Measurements from ENCODE around the gene AGGF1. TPM values are rescaled to one million over a fixed set of nuclear protein-coding genes. Genes with fewer than 3 reads are reported as not detected.
"Not testable (repeated sequence)": the region's sequence is repeated elsewhere in the genome, so short reads cannot be mapped to it uniquely, and the experiment has no call there.

The AGGF1 gene
- total and polyA plus RNA-seq, 12 donors: 6.7 to 33.7 (median 24.7) TPM

GRCh38 chr5:76983468-76983867 is 46.7 kb upstream of the AGGF1 start:
- intact Hi-C loops (cut with DNase I): no loop called here
- Histone ChIP-seq H3K4me3 (no peak overlapping the region), H3K27me3 (no peaks in the 10 kb centered on the region), H3K4me1 (replicated peaks in 1 of 2) (peaks cover 0 to 7% of the 10 kb centered on the region in 2 donors), H3K27ac (no peak overlapping the region), H3K9me3 (replicated peaks in 1 of 3) (no peaks in the 10 kb centered on the region), H3K36me3 (replicated peaks in 1 of 2) (no peaks in the 10 kb centered on the region)
- TF ChIP-seq POLR2A (IDR thresholded peaks at IDR 0.05) (no peak), CTCF (IDR thresholded peaks at IDR 0.05) (no peak)
- 7 to 44% (median 29%) methylated on average over 3 of the region's 3 CpGs for WGBS, 4 donors
- DNase-seq: peak in 2 of 7 donors; percentile 19 to 20

- H3K4me3 ChIP-seq: no peak overlapping the region
- H3K27ac ChIP-seq: no peak overlapping the region
- H3K9me3 ChIP-seq (replicated peaks in 1 of 3): no peaks in the 10 kb centered on the region
- no peaks in the 10 kb centered on the region for H3K27me3 ChIP-seq
- H3K36me3 ChIP-seq (replicated peaks in 1 of 2): no peaks in the 10 kb centered on the region
- intact Hi-C loops (cut with DNase I): no loop called here
- peaks cover 0 to 7% of the 10 kb centered on the region in 2 donors for H3K4me1 ChIP-seq (replicated peaks in 1 of 2)
- no peak for DNase-seq
- 66 to 69% (median 68%) methylated on average over 6 of the region's 6 CpGs for WGBS, 4 donors
- no peak for TF ChIP-seq CTCF (IDR thresholded peaks at IDR 0.05)
- no peak for TF ChIP-seq POLR2A (IDR thresholded peaks at IDR 0.05)
Measured at GRCh38 chr5:76986825-76987526, 43.2 kb upstream of the AGGF1 start.

GRCh38 chr5:76990899-76991459 is 39.2 kb upstream of the AGGF1 start:
- intact Hi-C loops (cut with DNase I): no loop called here
- H3K9me3 ChIP-seq (replicated peaks in 1 of 3): no peaks in the 10 kb centered on the region
- H3K27ac ChIP-seq: no peak overlapping the region
- no peaks in the 10 kb centered on the region for H3K36me3 ChIP-seq (replicated peaks in 1 of 2)
- no peak for DNase-seq
- no peaks in the 10 kb centered on the region for H3K27me3 ChIP-seq
- WGBS, 4 donors: 79 to 87% (median 83%) methylated on average over 5 of the region's 5 CpGs
- H3K4me1 ChIP-seq (replicated peaks in 1 of 2): no peaks in the 10 kb centered on the region
- TF ChIP-seq POLR2A (IDR thresholded peaks at IDR 0.05) (no peak), CTCF (IDR thresholded peaks at IDR 0.05) (no peak)
- H3K4me3 ChIP-seq: no peak overlapping the region

DNA sequence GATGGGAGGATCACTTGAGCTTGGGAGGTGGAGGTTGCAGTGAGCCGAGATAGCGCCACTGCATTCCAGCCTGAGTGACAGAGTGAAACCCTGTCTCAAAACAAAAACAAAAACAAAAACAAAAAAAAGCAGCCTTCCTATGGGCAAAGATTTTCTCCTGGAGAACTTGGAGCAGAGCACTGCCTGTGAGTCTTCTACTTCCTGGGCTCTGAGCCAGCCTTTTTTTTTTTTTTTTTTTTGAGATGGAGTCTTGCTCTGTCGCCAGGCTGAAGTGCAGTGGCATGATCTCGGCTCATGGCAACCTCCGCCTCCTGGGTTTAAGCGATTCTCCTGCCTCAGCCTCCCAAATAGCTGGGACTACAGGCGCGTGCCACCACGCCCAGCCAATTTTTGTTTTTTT is 36.8 kb upstream of the AGGF1 start:
- intact Hi-C loops (cut with DNase I); H3K27me3 ChIP-seq; H3K9me3 ChIP-seq (replicated peaks in 1 of 3); H3K4me3 ChIP-seq; H3K27ac ChIP-seq; DNase-seq; H3K36me3 ChIP-seq (replicated peaks in 1 of 2); H3K4me1 ChIP-seq (replicated peaks in 1 of 2): not testable (repeated sequence)
- WGBS, 4 donors: 86 to 90% (median 88%) methylated on average over 9 of the region's 9 CpGs

DNA sequence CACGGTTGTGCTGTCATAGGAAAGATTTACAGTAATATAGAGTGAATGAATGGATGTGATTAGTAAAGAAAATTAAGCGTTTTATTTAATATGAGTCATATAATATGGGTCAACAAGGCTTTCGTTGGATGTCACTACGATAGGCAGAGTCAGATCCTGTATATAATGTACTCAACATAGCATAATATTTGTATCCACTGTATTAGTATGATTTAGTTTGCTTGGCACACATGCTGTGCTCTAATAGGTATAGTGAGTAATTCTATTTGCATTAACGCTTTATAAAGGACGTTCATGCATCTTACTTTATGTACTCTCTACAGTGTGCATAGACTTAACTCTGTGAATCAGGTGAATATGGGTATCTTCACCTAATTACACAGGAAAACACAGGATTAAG is 35.9 kb upstream of the AGGF1 start:
- DNase-seq: no peak
- H3K4me1 ChIP-seq (replicated peaks in 1 of 2): no peaks in the 10 kb centered on the region
- H3K4me3 ChIP-seq: no peak overlapping the region
- intact Hi-C loops (cut with DNase I): no loop called here
- H3K27me3 ChIP-seq: no peaks in the 10 kb centered on the region
- 73 to 84% (median 75%) methylated on average over 6 of the region's 6 CpGs for WGBS, 4 donors
- H3K27ac ChIP-seq: no peak overlapping the region
- H3K36me3 ChIP-seq (replicated peaks in 1 of 2): no peaks in the 10 kb centered on the region
- TF ChIP-seq CTCF (IDR thresholded peaks at IDR 0.05) (no peak), POLR2A (IDR thresholded peaks at IDR 0.05) (no peak)
- H3K9me3 ChIP-seq (replicated peaks in 1 of 3): no peaks in the 10 kb centered on the region

DNA sequence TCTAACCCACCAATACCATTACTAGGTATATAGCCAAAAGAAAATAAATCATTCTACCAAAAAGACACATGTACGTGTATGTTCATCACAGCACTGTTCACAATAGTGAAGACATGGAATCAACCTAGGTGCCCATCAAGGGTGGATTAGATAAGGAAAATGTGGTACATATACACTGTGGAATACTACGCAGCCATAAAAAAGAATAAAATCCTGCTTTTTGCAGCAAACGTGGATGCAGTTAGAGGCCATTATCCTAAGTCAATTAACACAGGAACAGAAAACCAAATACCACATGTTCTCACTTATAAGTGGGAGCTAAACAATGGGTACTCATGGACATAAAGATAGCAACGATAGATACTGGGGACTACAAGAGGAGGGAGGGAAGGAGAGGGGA is 32.0 kb upstream of the AGGF1 start:
- H3K9me3 ChIP-seq (replicated peaks in 1 of 3); H3K4me1 ChIP-seq (replicated peaks in 1 of 2); H3K27me3 ChIP-seq; H3K4me3 ChIP-seq; intact Hi-C loops (cut with DNase I); H3K27ac ChIP-seq; H3K36me3 ChIP-seq (replicated peaks in 1 of 2); DNase-seq: not testable (repeated sequence)
- WGBS, 4 donors: 75 to 88% (median 84%) methylated on average over 4 of the region's 4 CpGs

Data from adrenal gland (tissue), 12 donors.